CD1c-positive myeloid dendritic cell (primary cell): ENCODE data around the gene LRRK1.

Experiments used
- DNase-seq: peaks from one replicate; pipeline ENCODE4 v3.0.0-alpha.2; 2016; ENCODE audit errors: extremely low spot score

Gene LRRK1

GRCh38 chr15:100909989-100910955 lies 8.9 kb upstream of the LRRK1 start:
- DNase-seq = no peak

GRCh38 chr15:100911086-100911485 lies 8.1 kb upstream of the LRRK1 start:
- DNase-seq = no peak

GRCh38 chr15:100913961-100914360 lies 5.2 kb upstream of the LRRK1 start:
- no peak for DNase-seq

- DNase-seq = peak; percentile 10
Measured at GRCh38 chr15:100914876-100915275, 4.3 kb upstream of the LRRK1 start.

- peak; percentile 86 for DNase-seq
Measured at GRCh38 chr15:100918034-100918689, 995 bp upstream of the LRRK1 start.

GRCh38 chr15:100919481-100920405 lies 586 bp downstream of the LRRK1 start:
- DNase-seq = no peak

- DNase-seq = no peak
Measured at GRCh38 chr15:100920516-100921135, 1.5 kb downstream of the LRRK1 start.

GRCh38 chr15:100922192-100923040 lies 3.3 kb downstream of the LRRK1 start:
- DNase-seq = peak; percentile 60

- DNase-seq = no peak
Measured at GRCh38 chr15:100923076-100923475, 3.9 kb downstream of the LRRK1 start.

- DNase-seq = no peak
Measured at GRCh38 chr15:100923902-100924301, 4.7 kb downstream of the LRRK1 start.

- no peak for DNase-seq
Measured at GRCh38 chr15:100924436-100924835, 5.3 kb downstream of the LRRK1 start.

- no peak for DNase-seq
Measured at GRCh38 chr15:100925480-100925879, 6.3 kb downstream of the LRRK1 start.

- DNase-seq = no peak
Measured at GRCh38 chr15:100926258-100926657, 7.1 kb downstream of the LRRK1 start.

GRCh38 chr15:100926971-100927756 lies 8.0 kb downstream of the LRRK1 start:
- DNase-seq = no peak

GRCh38 chr15:100928632-100929280 lies 9.6 kb downstream of the LRRK1 start:
- DNase-seq = no peak

- DNase-seq = no peak
Measured at GRCh38 chr15:100929641-100930042, 10.5 kb downstream of the LRRK1 start.

GRCh38 chr15:100930306-100930848 lies 11.2 kb downstream of the LRRK1 start:
- no peak for DNase-seq

GRCh38 chr15:100931143-100931890 lies 12.2 kb downstream of the LRRK1 start:
- DNase-seq = no peak
